HG03460 (cell line): ENCODE measurements around the gene SPECC1.
"Not testable (repeated sequence)": the region's sequence is repeated elsewhere in the genome, so short reads cannot be mapped to it uniquely, and the experiment has no call there.

Experiments
- ATAC-seq: cut with Tn5 transposase; IDR thresholded peaks from one replicate; pipeline ENCODE4 v1.9.1; 2021; ENCODE audit not compliant: unreplicated experiment

SPECC1 gene

GRCh38 chr17:20300436-20300934 lies 291.3 kb downstream of the SPECC1 start:
- ATAC-seq = no peak

- ATAC-seq = no peak
Observed at GRCh38 chr17:20302246-20302917, 293.2 kb downstream of the SPECC1 start.

DNA sequence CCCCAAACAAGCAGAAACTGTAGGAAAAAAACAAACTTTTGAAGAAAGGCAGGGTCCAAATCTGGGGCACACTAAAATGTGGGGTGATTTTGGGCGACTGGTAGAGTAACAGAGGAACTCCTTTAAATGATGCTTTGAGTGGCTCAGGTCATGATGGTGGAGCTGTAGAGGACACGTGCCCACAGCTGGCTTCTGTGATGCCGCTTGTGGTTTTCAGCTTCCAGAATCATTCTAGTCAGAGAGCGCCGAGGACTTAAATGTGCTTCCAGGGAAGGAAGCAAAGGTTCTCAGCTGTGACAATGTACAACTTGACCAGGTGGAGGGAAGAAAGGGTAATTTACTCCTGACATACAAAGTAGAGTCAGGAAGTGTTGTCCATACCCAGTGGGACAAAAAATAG lies 295.8 kb downstream of the SPECC1 start:
- ATAC-seq = no peak

- ATAC-seq = no peak
Observed at GRCh38 chr17:20306924-20307323, 297.8 kb downstream of the SPECC1 start.

- ATAC-seq = no peak
Observed at GRCh38 chr17:20307326-20307910, 298.3 kb downstream of the SPECC1 start.

- ATAC-seq = no peak
Observed at GRCh38 chr17:20310481-20310880, 301.3 kb downstream of the SPECC1 start.

- no peak for ATAC-seq
Observed at GRCh38 chr17:20313306-20313705, 304.1 kb downstream of the SPECC1 start.

GRCh38 chr17:20313891-20314290 lies 304.7 kb downstream of the SPECC1 start:
- no peak for ATAC-seq

DNA sequence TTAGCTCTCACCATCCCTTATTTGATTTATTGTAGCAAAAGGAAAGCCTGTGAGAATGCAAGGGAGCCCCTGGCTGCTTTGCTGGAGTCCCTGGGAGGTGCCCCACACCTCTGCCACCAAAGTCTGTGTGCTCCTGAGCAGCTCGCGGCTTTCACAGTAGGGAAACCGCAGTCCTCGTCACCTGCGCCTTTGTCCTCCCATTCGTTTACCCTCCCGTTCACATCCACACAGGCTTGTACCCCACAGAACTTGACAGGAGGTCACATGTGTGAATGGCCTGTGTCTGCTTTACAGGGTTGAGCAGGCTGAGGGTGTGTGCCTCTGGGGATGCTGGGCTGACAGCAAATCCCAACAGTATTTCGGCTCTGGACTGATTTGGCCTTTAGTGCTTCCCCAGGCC lies 305.7 kb downstream of the SPECC1 start:
- no peak for ATAC-seq

GRCh38 chr17:20315311-20315710 lies 306.2 kb downstream of the SPECC1 start:
- ATAC-seq = no peak

DNA sequence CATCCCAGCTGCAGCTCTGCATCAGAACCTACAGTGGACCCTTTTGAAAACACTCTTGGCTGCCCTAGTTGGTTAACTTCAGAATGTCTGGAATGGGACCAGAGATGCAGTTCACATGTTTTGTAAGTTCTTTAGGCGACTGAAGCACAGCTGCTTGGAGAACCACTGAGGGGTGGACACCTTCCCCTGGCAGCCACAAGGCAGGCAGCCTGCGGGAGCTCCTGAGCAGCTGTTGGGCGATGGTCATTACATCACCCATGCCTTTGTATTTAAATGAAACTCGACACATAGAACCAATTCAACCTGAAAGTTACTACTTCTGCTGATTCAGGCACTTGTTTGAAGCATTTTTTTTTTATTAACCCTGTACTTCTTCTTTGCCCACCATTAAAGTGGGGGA lies 306.7 kb downstream of the SPECC1 start:
- ATAC-seq = no peak

- not testable (repeated sequence) for ATAC-seq
Observed at GRCh38 chr17:20320535-20321229, 311.5 kb downstream of the SPECC1 start.

DNA sequence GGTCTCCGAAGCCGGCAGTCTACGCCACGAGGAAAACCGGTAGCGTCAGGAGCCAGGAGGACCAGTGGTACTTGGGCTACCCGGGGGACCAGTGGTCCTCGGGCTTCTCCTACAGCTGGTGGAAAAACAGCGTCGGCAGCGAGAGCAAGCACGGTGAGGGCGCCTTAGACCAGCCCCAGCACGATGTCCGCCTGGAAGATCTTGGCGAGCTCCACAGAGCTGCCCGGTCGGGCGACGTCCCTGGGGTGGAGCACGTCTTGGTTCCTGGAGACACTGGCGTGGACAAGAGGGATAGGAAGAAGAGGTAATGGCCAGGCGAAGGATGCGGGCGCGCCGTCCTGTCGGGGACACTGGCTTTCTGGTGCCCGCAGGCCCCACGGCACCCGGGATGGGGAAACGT lies 312.2 kb downstream of the SPECC1 start:
- not testable (repeated sequence) for ATAC-seq

- ATAC-seq = not testable (repeated sequence)
Observed at GRCh38 chr17:20327739-20328138, 318.6 kb downstream of the SPECC1 start.

- not testable (repeated sequence) for ATAC-seq
Observed at GRCh38 chr17:20351405-20351804, 342.2 kb downstream of the SPECC1 start.

DNA sequence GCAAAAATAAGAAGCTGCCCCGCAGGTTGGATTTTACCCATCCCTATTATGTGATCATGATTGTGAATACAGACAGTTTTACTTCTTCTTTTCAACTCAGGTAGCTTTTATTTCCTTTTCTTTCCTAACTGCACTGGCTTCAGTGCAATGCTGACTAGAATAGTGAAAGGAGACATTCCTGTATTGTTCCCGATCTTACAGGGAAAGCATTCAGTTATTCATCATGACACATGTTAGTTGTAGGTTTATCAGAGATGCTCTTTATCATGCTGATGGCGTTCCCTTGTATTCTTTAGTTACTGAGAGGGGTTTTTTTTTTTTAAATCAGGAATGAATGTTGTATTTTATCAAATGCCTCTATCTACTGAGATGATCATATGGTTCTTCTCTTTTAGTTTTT lies 343.4 kb downstream of the SPECC1 start:
- not testable (repeated sequence) for ATAC-seq

GRCh38 chr17:20363846-20364245 lies 354.7 kb downstream of the SPECC1 start:
- ATAC-seq = not testable (repeated sequence)
